Panc1 (cell line): Measurements from ENCODE around the gene WFDC2. TPM values are rescaled to one million over a fixed set of nuclear protein-coding genes. Genes with fewer than 3 reads are reported as not detected.

Experiments used
- ATAC-seq: fragments of 200-7000 bp; cut with Tn5 transposase; 2 replicates; pipeline ENCODE4 v1.9.1; 2020; ENCODE audit warnings: mild to moderate bottlenecking, moderate library complexity
- BruUV-seq: library from RNA; stranded (reverse); fragments of 400-500 nt; replicated peaks from 2 replicates; lab custom pipeline; 2021; lab: Mats Ljungman, UMichigan
- CTCF ChIA-PET: fragments of 300-600 bp; sonication (Branson Sonifier 250); formaldehyde crosslinking; loops from one replicate; lab custom pipeline; 2022; ENCODE audit warnings: antibody characterized with exemption; lab: Charles Lee
- POLR2A ChIA-PET: fragments of 300-600 bp; sonication (Branson Sonifier 250); formaldehyde crosslinking; loops from one replicate; lab custom pipeline; 2022; ENCODE audit warnings: antibody characterized with exemption; lab: Charles Lee
- DNase-seq: peaks from one replicate; pipeline ENCODE4 v3.0.0-alpha.2; 2010; ENCODE audit warnings: low read depth, low spot score
- H3K27ac ChIP-seq: 2 replicates; pipeline ENCODE4 v1.5.1; 2011; ENCODE audit warnings: mild to moderate bottlenecking, low read length, inconsistent platforms
- H3K27me3 ChIP-seq: fragments of 200-500 bp; sonication (Bioruptor generic); 2 replicates; pipeline ENCODE4 v1.6.0; 2014; ENCODE audit warnings: low read length, inconsistent platforms; ENCODE audit not compliant: control insufficient read depth, insufficient read depth
- H3K36me3 ChIP-seq: fragments of 200-500 bp; sonication (Bioruptor generic); 2 replicates; pipeline ENCODE4 v1.5.1; 2014; ENCODE audit warnings: inconsistent platforms, mild to moderate bottlenecking, low read length, moderate library complexity; ENCODE audit not compliant: control insufficient read depth, insufficient read depth
- H3K4me1 ChIP-seq: 2 replicates; pipeline ENCODE4 v1.5.1; 2011; ENCODE audit warnings: inconsistent platforms, mild to moderate bottlenecking, low read length, moderate library complexity; ENCODE audit not compliant: control insufficient read depth, insufficient read depth
- H3K4me3 ChIP-seq, 2 experiments: 2 replicates each; pipeline ENCODE4 v1.5.1; 2011 to 2012; ENCODE audit warnings: low read depth in 2 of 2, low read length in 2 of 2, mild to moderate bottlenecking in 2 of 2, inconsistent platforms in 1 of 2, moderate library complexity in 1 of 2
- H3K9me3 ChIP-seq: fragments of 200-500 bp; sonication (Bioruptor generic); 2 replicates; pipeline ENCODE4 v1.5.1; 2014; ENCODE audit warnings: low read depth, mild to moderate bottlenecking, inconsistent platforms, low read length, moderate library complexity; ENCODE audit not compliant: control insufficient read depth, insufficient read depth
- CTCF ChIP-seq: fragments of 450-650 bp; IDR thresholded peaks from 2 replicates; pipeline ENCODE4 v1.5.1; 2017; ENCODE audit warnings: mild to moderate bottlenecking
- POLR2AphosphoS5 ChIP-seq: IDR thresholded peaks from 2 replicates; pipeline ENCODE4 v1.6.1; 2012; ENCODE audit warnings: mild to moderate bottlenecking, low read depth, low read length, moderate library complexity
- REST ChIP-seq, 2 experiments: IDR thresholded peaks; 2 replicates each; pipeline ENCODE4 v1.6.1; 2011 to 2012; ENCODE audit warnings: low read depth in 2 of 2, control low read depth in 1 of 2, low read length in 1 of 2, mild to moderate bottlenecking in 1 of 2, moderate library complexity in 1 of 2; ENCODE audit not compliant: insufficient read depth in 1 of 2
- SIN3A ChIP-seq: IDR thresholded peaks from 2 replicates; pipeline ENCODE4 v1.6.1; 2012; ENCODE audit warnings: low read depth, mild to moderate bottlenecking, low read length, moderate library complexity, borderline replicate concordance; ENCODE audit not compliant: insufficient read depth
- TCF7L2 ChIP-seq: IDR thresholded peaks from 2 replicates; pipeline ENCODE4 v1.6.1; 2011; ENCODE audit warnings: mild to moderate bottlenecking, low read depth, low read length, inconsistent platforms
- in situ Hi-C: cut with HindIII; loops from 2 replicates; pipeline ENCODE4 v1.10.0; 2016; ENCODE audit warnings: low sequenced_read_pairs, low pct_unique_long_range_greater_than_20kb
- intact Hi-C: fragments of 100-400 bp; cut with micrococcal nuclease; formaldehyde crosslinking; loops from one replicate; pipeline ENCODE4 v1.10.0; 2022; ENCODE audit not compliant: unreplicated experiment
- total RNA-seq: library from RNA; stranded (reverse); gene quantifications from one replicate; pipeline ENCODE4 v1.2.1, GENCODE V29; 2021; ENCODE audit not compliant: unreplicated experiment

WFDC2 gene
- total RNA-seq, 1 experiment from 2014 or later: 1.6 TPM

GRCh38 chr20:45452238-45452637 is 17.3 kb upstream of the WFDC2 start:
- no TSS peak for BruUV-seq
- ChIA-PET POLR2A (no interaction called here), CTCF (interaction anchor here (1.4 kb wide), 1 partner anchor 133 kb away, joined by 5 read pairs; no protein-coding TSS in a partner anchor)
- H3K4me3 ChIP-seq: no peak overlapping the region
- no peaks in the 10 kb centered on the region for H3K36me3 ChIP-seq
- no peak for DNase-seq
- H3K9me3 ChIP-seq: no peaks in the 10 kb centered on the region
- ATAC-seq: no peak
- no peaks in the 10 kb centered on the region for H3K4me1 ChIP-seq
- H3K27me3 ChIP-seq: no peaks in the 10 kb centered on the region
- H3K27ac ChIP-seq: no peak overlapping the region
- in situ Hi-C loops: no loop called here
- TF ChIP-seq CTCF (no peak), SIN3A (no peak), POLR2AphosphoS5 (no peak), TCF7L2 (no peak), REST (IDR thresholded peaks at IDR 0.05; ENCODE audit: insufficient read depth in 1 of 2, low read depth in 2 of 2, low read length in 1 of 2) (no peak)
- intact Hi-C loops: loop anchor here (10.0 kb wide), 1 partner anchor 323 kb away; no protein-coding TSS in a partner anchor

GRCh38 chr20:45452772-45453691 is 16.5 kb upstream of the WFDC2 start:
- no TSS peak for BruUV-seq

More at GRCh38 chr20:45452772-45453691, 16.5 kb upstream of the WFDC2 start:
- intact Hi-C loops: loop anchor here (10.0 kb wide), 1 partner anchor 322 kb away; no protein-coding TSS in a partner anchor
- TF ChIP-seq CTCF: no peak
- TF ChIP-seq POLR2AphosphoS5: no peak
- no peak for TF ChIP-seq REST (IDR thresholded peaks at IDR 0.05; ENCODE audit: insufficient read depth in 1 of 2, low read depth in 2 of 2, low read length in 1 of 2)
- TF ChIP-seq SIN3A: no peak
- no peak for TF ChIP-seq TCF7L2
- in situ Hi-C loops: no loop called here
- ChIA-PET CTCF (interaction anchor here (1.0 kb wide), 1 partner anchor 80 kb away, joined by 3 read pairs; no protein-coding TSS in a partner anchor), POLR2A (no interaction called here)
- Histone ChIP-seq H3K27ac (no peak overlapping the region), H3K36me3 (no peaks in the 10 kb centered on the region), H3K4me1 (no peaks in the 10 kb centered on the region), H3K9me3 (no peaks in the 10 kb centered on the region), H3K4me3 (no peak overlapping the region), H3K27me3 (no peaks in the 10 kb centered on the region)
- ATAC-seq (no peak), DNase-seq (no peak)
